ENCODE measurements around the gene SURF1.

GRCh38 chr9:133402689-133403088 is 46.4 kb upstream of the SURF1 start:
- TF ChIP-seq TEAD4 (IDR thresholded peaks at IDR 0.05) (no peak), REST (IDR thresholded peaks at IDR 0.05; ENCODE audit: low read depth) (no peak), EP300 (IDR thresholded peaks at IDR 0.05; ENCODE audit: borderline replicate concordance) (no peak), EGR1 (IDR thresholded peaks at IDR 0.05) (no peak), RAD21 (IDR thresholded peaks at IDR 0.05; ENCODE audit: low read depth) (no peak), CREB1 (IDR thresholded peaks at IDR 0.05; ENCODE audit: low read depth) (no peak), FOXM1 (IDR thresholded peaks at IDR 0.05; ENCODE audit: borderline replicate concordance, low read depth) (no peak), MAX (IDR thresholded peaks at IDR 0.05) (no peak), TAF1 (IDR thresholded peaks at IDR 0.05; ENCODE audit: low read depth) (no peak), TCF12 (IDR thresholded peaks at IDR 0.05; ENCODE audit: low read depth) (no peak), YY1 (IDR thresholded peaks at IDR 0.05; ENCODE audit: low read depth) (no peak), ZBTB7A (IDR thresholded peaks at IDR 0.05; ENCODE audit: low read depth) (no peak), NFIC (IDR thresholded peaks at IDR 0.05) (no peak), CEBPB (IDR thresholded peaks at IDR 0.05) (no peak)

Data from Ishikawa (cell line).